NCI-H2196 (cell line): ENCODE results near the gene CACHD1.
"Not testable (repeated sequence)": the region's sequence is repeated elsewhere in the genome, so short reads cannot be mapped to it uniquely, and the experiment has no call there.

Experiments
- DNase-seq: peaks from one replicate; lab custom pipeline; 2025; ENCODE audit not compliant: unreplicated experiment; lab: John Stamatoyannopoulos, UW

CACHD1 gene

GRCh38 chr1:64686828-64687724 lies 217.1 kb downstream of the CACHD1 start:
- peak; percentile 27 for DNase-seq

DNA sequence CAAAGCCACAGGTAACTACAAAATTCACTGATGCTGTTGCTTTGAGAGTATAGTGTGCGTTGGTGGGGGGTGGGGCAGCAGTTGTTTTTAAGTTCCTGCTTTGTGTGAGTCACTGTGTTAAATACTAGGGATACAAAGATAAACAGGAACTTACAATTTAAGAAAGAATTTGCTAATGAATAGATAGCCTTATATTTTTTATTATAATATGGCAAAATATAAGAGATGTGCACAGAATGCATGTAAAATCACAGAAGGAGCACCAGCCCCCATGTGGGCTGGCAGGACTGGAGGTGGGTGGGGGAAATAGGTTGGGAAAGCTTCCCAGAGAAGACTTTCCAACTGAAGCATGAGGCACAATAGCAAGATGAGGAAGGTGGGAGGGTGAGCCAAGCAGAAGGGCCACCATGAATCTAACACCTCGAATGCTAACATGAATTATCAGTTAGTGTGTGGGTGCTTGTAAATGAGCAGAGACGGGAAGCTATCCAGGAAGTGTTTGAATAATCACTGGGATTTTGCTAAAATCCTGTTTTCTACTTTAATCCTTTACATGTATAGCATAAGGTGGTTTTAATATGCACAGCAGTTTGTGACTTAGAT lies 217.9 kb downstream of the CACHD1 start:
- no peak for DNase-seq

- no peak for DNase-seq
These were observed 221.7 kb downstream of the CACHD1 start for GRCh38 chr1:64691626-64692025.

- DNase-seq: no peak
These were observed 223.0 kb downstream of the CACHD1 start for GRCh38 chr1:64692911-64693310.

DNA sequence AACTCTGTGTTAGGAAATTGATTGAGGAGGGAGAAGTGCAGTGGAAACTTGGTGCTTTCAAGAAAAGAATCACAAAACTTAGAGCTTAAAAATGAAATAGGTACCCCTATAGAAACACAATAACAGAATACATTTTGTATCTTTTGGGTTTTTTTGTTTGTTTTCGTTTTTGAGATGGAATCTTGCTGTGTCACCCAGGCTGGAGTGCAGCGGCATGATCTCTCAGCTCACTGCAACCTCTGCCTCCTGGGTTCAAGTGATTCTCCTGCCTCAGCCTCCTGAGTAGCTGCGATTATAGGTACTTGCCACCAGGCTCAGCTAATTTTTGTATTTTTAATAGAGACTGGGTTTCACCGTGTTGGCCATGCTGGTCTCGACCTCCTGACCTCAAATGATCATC lies 223.5 kb downstream of the CACHD1 start:
- no peak for DNase-seq

DNA sequence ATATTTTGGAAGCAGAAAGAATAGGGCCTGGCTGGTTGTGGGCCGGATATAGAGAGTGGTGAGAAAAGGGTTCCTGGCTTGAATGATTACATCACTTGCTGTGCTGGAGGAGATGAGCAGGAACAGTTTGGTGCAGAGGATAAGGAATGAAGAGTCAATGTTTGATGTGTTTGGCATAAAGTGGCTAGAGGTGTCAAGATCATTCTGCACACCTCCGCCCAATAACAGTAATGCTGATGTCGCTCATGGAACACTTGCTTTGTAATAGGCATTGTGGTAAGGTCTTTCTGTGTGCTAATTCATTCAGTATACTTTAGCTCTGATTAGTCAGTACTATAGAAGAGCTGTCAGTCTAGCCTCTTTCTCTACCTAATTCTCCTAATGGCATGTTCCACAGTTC lies 226.9 kb downstream of the CACHD1 start:
- no peak for DNase-seq

GRCh38 chr1:64699327-64699726 lies 229.4 kb downstream of the CACHD1 start:
- no peak for DNase-seq

- DNase-seq: no peak
These were observed 231.1 kb downstream of the CACHD1 start for GRCh38 chr1:64701071-64701470.

- no peak for DNase-seq
These were observed 232.0 kb downstream of the CACHD1 start for GRCh38 chr1:64701886-64702285.

DNA sequence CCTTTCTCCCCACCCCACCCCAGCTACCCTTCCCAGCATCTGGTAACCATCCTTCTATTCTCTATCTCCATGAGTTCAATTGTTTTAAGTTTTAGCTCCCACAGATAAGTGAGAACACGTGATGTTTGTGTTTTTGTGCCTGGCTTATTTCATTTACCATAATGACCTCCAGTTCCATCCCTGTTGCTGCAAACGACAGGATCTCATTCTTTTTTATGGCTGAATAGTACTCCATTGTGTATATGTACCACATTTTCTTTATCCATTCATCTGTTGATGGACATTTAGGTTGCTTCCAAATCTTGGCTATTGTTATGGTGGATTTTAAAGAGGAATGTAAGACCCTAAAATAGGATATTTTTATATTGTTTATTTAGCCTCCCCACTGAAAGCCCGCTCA lies 232.7 kb downstream of the CACHD1 start:
- DNase-seq: not testable (repeated sequence)

DNA sequence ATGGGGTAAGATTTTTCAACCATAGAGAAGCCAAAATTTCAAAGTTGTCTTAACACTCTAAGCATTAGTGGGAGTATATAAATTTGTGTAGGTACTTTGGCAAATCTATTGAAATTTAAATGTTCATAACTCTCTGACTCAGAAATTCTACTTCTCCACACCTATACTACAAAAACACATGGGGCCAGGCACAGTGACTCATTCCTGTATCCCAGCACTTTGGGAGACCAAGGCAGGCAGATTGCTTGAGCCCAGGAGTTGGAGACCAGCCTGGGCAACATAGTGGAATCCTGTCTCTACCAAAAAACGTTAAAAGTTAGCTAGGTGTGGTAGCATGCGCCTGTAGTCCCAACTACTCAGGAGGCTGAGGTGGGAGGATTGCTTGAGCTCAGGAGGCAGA lies 233.7 kb downstream of the CACHD1 start:
- no peak for DNase-seq

- no peak for DNase-seq
These were observed 235.7 kb downstream of the CACHD1 start for GRCh38 chr1:64705591-64705990.

- DNase-seq: no peak
These were observed 241.3 kb downstream of the CACHD1 start for GRCh38 chr1:64711266-64711665.

GRCh38 chr1:64712049-64712448 lies 242.1 kb downstream of the CACHD1 start:
- no peak for DNase-seq

DNA sequence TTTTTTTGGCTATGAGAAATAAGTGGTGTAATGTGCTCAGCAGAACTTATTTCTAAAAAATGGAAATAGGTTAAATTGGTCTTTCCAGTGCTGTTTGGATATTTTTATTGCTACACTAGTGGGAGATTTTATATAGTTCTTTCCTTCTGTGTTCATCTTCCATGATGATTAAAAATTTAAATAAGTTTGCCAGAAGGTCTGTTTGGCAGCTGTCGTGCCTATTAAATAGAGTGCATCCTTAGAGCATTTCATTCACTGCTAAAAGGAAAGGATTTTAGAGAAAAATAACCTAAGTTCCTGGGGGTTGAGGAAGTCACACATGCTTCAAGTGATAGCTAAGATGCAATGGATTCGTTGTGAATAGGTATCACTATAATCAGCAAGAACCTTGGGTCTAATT lies 245.3 kb downstream of the CACHD1 start:
- no peak for DNase-seq

- DNase-seq: no peak
These were observed 251.2 kb downstream of the CACHD1 start for GRCh38 chr1:64721135-64721534.

GRCh38 chr1:64721576-64722145 lies 251.7 kb downstream of the CACHD1 start:
- no peak for DNase-seq

DNA sequence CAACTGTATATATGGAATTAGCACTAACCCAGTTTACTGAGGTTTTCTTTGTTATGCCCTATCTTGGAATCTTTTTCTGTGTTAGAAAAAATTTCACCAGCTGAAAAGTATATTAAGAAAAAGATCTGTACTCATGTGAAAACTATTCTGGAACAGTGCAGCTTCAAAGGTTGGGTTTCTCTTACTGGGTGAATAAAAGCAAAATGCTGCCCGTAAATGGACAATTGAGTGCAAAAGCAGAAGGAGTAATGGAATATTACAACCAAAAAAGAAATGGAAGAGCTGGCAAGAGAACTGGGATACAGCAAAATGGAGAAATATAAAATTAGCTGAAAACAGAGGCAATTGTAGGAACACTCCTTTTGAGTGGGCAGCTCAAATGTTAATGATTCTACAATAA lies 257.9 kb downstream of the CACHD1 start:
- DNase-seq: no peak

DNA sequence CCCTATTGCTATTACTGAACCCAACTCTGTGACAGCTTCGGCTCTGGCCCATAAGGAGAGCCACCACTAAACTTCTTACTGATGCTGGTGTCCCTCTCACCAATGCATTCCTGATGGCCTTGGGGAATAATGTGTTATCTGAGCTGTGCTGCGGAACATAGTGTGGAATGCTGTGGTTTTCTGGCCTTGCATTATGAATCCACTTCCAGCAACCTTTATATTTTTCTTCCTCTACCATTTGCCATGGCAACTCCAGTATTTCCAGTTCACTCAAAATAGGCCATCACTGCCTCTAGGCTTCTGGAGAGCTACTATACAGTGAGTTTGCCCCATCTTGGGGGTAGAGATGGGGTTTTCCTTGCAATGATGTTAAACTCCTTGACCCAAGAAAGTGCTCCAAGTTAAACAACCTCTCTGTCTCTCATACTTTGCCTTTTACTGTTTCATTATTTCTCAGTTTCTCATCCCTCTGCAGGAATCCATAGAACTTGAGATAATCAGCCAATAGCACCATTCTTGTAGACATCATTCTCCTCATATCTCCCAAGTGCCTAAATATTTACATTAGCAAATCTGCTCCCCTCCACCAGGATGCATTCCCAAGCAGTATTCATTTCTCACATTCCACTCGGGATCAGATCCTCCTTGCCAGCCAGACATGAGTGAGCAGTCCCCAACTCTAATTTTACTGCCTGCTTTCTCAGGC lies 263.8 kb downstream of the CACHD1 start:
- DNase-seq: no peak

DNA sequence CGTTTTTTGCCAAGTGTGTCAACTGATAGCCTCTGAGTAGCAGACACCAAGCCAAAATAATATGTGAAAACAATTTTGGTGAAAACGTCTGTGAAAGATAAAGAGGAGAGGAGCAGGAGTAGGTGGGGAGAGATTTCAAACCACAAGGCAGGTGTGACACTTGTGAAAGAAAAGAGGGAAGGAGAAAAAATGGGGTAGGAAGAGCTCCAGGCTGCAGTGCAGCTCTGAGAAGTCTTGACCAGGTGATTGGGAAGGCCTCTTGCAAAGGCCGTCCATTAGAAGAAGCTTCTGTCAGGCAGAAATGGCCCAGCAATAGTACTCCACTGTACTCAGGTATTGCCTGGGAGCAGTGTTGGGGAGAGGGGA lies 264.3 kb downstream of the CACHD1 start:
- DNase-seq: no peak

- not testable (repeated sequence) for DNase-seq
These were observed 270.8 kb downstream of the CACHD1 start for GRCh38 chr1:64740687-64741086.
